PC-9 (cell line): ENCODE results near the gene DACH2. TPM values are rescaled to one million over a fixed set of nuclear protein-coding genes. Genes with fewer than 3 reads are reported as not detected.

Source experiments
- BruUV-seq: library from RNA; stranded (reverse); fragments of 400-500 nt; replicated peaks from 2 replicates; lab custom pipeline; 2021; lab: Mats Ljungman, UMichigan
- CTCF ChIA-PET: fragments of 300-600 bp; sonication (Branson Sonifier 250); formaldehyde crosslinking; loops from one replicate; lab custom pipeline; 2022; ENCODE audit warnings: antibody characterized with exemption; lab: Charles Lee
- POLR2A ChIA-PET: fragments of 300-600 bp; sonication (Branson Sonifier 250); formaldehyde crosslinking; loops from one replicate; lab custom pipeline; 2022; ENCODE audit warnings: antibody characterized with exemption; ENCODE audit not compliant: unreplicated experiment; lab: Charles Lee
- DNase-seq, 2 experiments: peaks; one replicate each; pipeline versions ENCODE4 v3.0.0 to v3.0.0-alpha.2; 2015 to 2022; ENCODE audit warnings: mixed read lengths in 1 of 2
- H2AFZ ChIP-seq: fragments of 200-600 bp; sonication (generic); 2 replicates; pipeline ENCODE4 v1.8.1; 2017; ENCODE audit warnings: antibody characterized with exemption
- H3F3A ChIP-seq: fragments of 200-600 bp; sonication (generic); 2 replicates; pipeline ENCODE4 v1.8.1; 2017; ENCODE audit warnings: antibody characterized with exemption, mild to moderate bottlenecking, low read depth; ENCODE audit not compliant: insufficient read depth
- H3K27ac ChIP-seq: fragments of 200-600 bp; sonication (generic); 2 replicates; pipeline ENCODE4 v1.6.1; 2016; ENCODE audit warnings: mixed run types
- H3K27me3 ChIP-seq: fragments of 200-600 bp; sonication (generic); 2 replicates; pipeline ENCODE4 v1.6.1; 2016; ENCODE audit warnings: low read depth, mixed run types; ENCODE audit not compliant: insufficient read depth
- H3K36me3 ChIP-seq: fragments of 200-600 bp; sonication (generic); 2 replicates; pipeline ENCODE4 v1.6.1; 2016; ENCODE audit warnings: low read depth, mixed run types
- H3K4me1 ChIP-seq: fragments of 200-600 bp; sonication (generic); replicated peaks from 2 replicates; pipeline ENCODE4 v1.6.1; 2016; ENCODE audit warnings: mixed run types; ENCODE audit not compliant: insufficient read depth
- H3K4me2 ChIP-seq: fragments of 200-600 bp; sonication (generic); 2 replicates; pipeline ENCODE4 v1.6.1; 2017; ENCODE audit warnings: mixed run types
- H3K4me3 ChIP-seq: fragments of 200-600 bp; sonication (generic); 2 replicates; pipeline ENCODE4 v1.6.1; 2016; ENCODE audit warnings: mixed run types
- H3K79me2 ChIP-seq: fragments of 200-600 bp; sonication (generic); 2 replicates; pipeline ENCODE4 v1.6.1; 2017; ENCODE audit warnings: low read depth, mixed run types
- H3K9me2 ChIP-seq: fragments of 200-600 bp; sonication (generic); 2 replicates; pipeline ENCODE4 v1.8.1; 2017; ENCODE audit warnings: mild to moderate bottlenecking; ENCODE audit not compliant: insufficient read depth
- H3K9me3 ChIP-seq: fragments of 200-600 bp; sonication (generic); 2 replicates; pipeline ENCODE4 v1.8.1; 2016; ENCODE audit warnings: low read depth; ENCODE audit not compliant: insufficient read depth
- H4K20me1 ChIP-seq: fragments of 200-600 bp; sonication (generic); 2 replicates; pipeline ENCODE4 v1.8.1; 2017; ENCODE audit not compliant: insufficient read depth
- EZH2 ChIP-seq: fragments of 200-600 bp; sonication (generic); IDR thresholded peaks from 2 replicates; pipeline ENCODE4 v1.8.0; 2017; ENCODE audit warnings: antibody characterized with exemption, low read depth
- intact Hi-C: fragments of 100-400 bp; cut with micrococcal nuclease; formaldehyde crosslinking; loops from one replicate; pipeline ENCODE4 v1.10.0; 2022; ENCODE audit not compliant: unreplicated experiment
- total RNA-seq: library from RNA; stranded (reverse); gene quantifications from 2 replicates; pipeline ENCODE4 v1.2.3, GENCODE V29; 2021
- TF ChIP-seq, protein P1 (sequence below): fragments of 200-600 bp; sonication (generic); conservative IDR thresholded peaks from 2 replicates; pipeline ENCODE4 v1.6.1; 2017; ENCODE audit warnings: mixed run types, antibody characterized with exemption, mild to moderate bottlenecking, moderate library complexity

Gene DACH2
- total RNA-seq, 1 experiment from 2014 or later = not detected

DNA sequence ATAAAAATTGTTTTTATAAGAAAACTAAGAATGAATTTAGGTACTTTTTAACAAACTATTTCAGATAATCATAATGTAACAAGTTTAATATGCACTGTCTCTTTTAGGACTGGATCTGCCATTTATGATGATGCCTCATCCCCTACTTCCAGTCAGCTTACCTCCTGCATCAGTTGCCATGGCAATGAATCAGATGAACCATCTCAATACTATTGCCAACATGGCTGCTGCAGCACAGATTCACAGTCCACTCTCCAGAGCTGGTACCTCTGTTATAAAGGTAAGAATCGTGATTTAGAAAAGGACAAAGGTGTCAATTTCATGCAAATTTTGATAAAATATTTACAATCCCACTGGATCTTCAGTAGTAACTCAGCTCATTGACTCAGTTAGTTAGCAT is 566.2 kb downstream of the DACH2 start:
- ChIA-PET POLR2A (no interaction called here), CTCF (no interaction called here)
- H3K36me3 ChIP-seq = no peaks in the 10 kb centered on the region
- no peaks in the 10 kb centered on the region for H3K79me2 ChIP-seq
- H3K9me2 ChIP-seq = no peaks in the 10 kb centered on the region
- H3K9me3 ChIP-seq = no peaks in the 10 kb centered on the region
- no TSS peak for BruUV-seq
- H3K27me3 ChIP-seq = no peaks in the 10 kb centered on the region
- H2AFZ ChIP-seq = no peak overlapping the region
- no peaks in the 10 kb centered on the region for H3K4me1 ChIP-seq
- no peak overlapping the region for H3K4me2 ChIP-seq
- H3K27ac ChIP-seq = no peak overlapping the region
- TF ChIP-seq, protein P1, sequence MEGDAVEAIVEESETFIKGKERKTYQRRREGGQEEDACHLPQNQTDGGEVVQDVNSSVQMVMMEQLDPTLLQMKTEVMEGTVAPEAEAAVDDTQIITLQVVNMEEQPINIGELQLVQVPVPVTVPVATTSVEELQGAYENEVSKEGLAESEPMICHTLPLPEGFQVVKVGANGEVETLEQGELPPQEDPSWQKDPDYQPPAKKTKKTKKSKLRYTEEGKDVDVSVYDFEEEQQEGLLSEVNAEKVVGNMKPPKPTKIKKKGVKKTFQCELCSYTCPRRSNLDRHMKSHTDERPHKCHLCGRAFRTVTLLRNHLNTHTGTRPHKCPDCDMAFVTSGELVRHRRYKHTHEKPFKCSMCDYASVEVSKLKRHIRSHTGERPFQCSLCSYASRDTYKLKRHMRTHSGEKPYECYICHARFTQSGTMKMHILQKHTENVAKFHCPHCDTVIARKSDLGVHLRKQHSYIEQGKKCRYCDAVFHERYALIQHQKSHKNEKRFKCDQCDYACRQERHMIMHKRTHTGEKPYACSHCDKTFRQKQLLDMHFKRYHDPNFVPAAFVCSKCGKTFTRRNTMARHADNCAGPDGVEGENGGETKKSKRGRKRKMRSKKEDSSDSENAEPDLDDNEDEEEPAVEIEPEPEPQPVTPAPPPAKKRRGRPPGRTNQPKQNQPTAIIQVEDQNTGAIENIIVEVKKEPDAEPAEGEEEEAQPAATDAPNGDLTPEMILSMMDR = no peak
- intact Hi-C loops = no loop called here
- no peaks in the 10 kb centered on the region for H3F3A ChIP-seq
- H4K20me1 ChIP-seq = no peaks in the 10 kb centered on the region
- no peak overlapping the region for H3K4me3 ChIP-seq
- no peak for DNase-seq

DNA sequence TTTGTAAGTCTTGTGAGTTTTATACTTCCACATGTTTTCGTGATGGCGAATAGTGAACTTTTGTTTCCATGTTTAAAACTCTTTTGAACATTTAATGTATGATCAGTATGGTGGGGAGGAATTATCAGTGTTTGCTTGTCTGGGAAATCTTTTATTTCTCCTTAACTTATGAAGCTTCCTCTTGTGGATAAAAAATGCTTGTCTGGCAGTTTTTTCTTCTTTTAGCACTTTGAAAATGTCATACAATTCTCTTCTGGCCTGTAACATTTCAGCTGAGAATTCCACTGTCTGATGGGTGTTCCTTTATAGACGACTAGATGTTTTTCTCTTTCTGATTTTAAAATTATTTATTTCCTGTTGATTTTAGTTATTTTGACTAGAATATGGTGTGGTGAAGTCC is 576.0 kb downstream of the DACH2 start:
- Histone ChIP-seq H3K36me3 (no peaks in the 10 kb centered on the region), H3F3A (no peaks in the 10 kb centered on the region), H4K20me1 (no peaks in the 10 kb centered on the region; the same call in 1 of the 2 replicates), H3K79me2 (no peaks in the 10 kb centered on the region), H3K27me3 (no peaks in the 10 kb centered on the region), H3K4me2 (no peak overlapping the region), H3K9me3 (no peaks in the 10 kb centered on the region), H3K4me1 (no peaks in the 10 kb centered on the region), H2AFZ (no peak overlapping the region), H3K4me3 (no peak overlapping the region), H3K27ac (no peak overlapping the region), H3K9me2 (no peaks in the 10 kb centered on the region)
- DNase-seq = no peak
- intact Hi-C loops = no loop called here
- no TSS peak for BruUV-seq
- POLR2A ChIA-PET = no interaction called here
- CTCF ChIA-PET = no interaction called here
- TF ChIP-seq, protein P1 = no peak
- TF ChIP-seq EZH2 = no peak

DNA sequence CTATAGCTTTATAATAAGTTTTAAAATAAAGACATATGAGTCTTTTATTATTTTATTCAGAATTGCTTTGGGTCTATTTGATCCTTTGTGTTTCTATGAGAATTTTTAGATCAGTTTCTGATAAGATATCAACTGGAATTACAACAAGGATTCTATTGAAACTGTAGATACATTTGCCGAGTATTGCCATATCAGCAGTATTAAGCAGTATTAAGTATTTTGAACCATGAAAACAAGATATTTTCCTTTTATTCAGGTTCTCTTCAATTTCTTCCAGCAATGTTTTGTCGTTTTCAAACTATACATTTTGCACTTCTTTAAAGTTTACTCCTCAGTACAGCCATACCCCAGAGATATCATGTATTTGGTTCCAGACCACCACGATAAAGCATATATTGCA is 598.8 kb downstream of the DACH2 start:
- no TSS peak for BruUV-seq
- Histone ChIP-seq H3F3A (no peaks in the 10 kb centered on the region), H4K20me1 (no peaks in the 10 kb centered on the region), H3K4me3 (no peak overlapping the region), H3K27me3 (no peaks in the 10 kb centered on the region), H2AFZ (no peak overlapping the region), H3K9me3 (no peaks in the 10 kb centered on the region), H3K79me2 (no peaks in the 10 kb centered on the region), H3K4me2 (no peak overlapping the region), H3K9me2 (no peaks in the 10 kb centered on the region), H3K36me3 (no peaks in the 10 kb centered on the region), H3K27ac (no peak overlapping the region), H3K4me1 (no peaks in the 10 kb centered on the region)
- POLR2A ChIA-PET = no interaction called here
- TF ChIP-seq, protein P1 = no peak
- no peak for TF ChIP-seq EZH2
- CTCF ChIA-PET = no interaction called here
- no peak for DNase-seq
- intact Hi-C loops = no loop called here
